Left ventricle myocardium inferior (tissue), 1 donor: ENCODE data around the gene SIK1. TPM values are rescaled to one million over a fixed set of nuclear protein-coding genes. Genes with fewer than 3 reads are reported as not detected.
"Not testable (repeated sequence)": the region's sequence is repeated elsewhere in the genome, so short reads cannot be mapped to it uniquely, and the experiment has no call there.

Source experiments
- DNase-seq: peaks from one replicate; pipeline ENCODE4 v3.0.0-alpha.2; 2020
- H3K27ac ChIP-seq: fragments of 200-600 bp; replicated peaks from 2 replicates; pipeline ENCODE4 v1.8.0; 2021
- H3K27me3 ChIP-seq: fragments of 200-600 bp; 2 replicates; pipeline ENCODE4 v1.8.0; 2021; ENCODE audit warnings: low read depth
- H3K36me3 ChIP-seq: fragments of 200-600 bp; 2 replicates; pipeline ENCODE4 v1.8.0; 2021
- H3K4me1 ChIP-seq: fragments of 200-600 bp; 2 replicates; pipeline ENCODE4 v1.8.0; 2021
- H3K4me3 ChIP-seq: fragments of 200-600 bp; 2 replicates; pipeline ENCODE4 v1.8.0; 2021; ENCODE audit warnings: mild to moderate bottlenecking, moderate library complexity
- H3K9me3 ChIP-seq: fragments of 200-600 bp; replicated peaks from 2 replicates; pipeline ENCODE4 v1.8.0; 2021
- CTCF ChIP-seq: fragments of 200-600 bp; IDR thresholded peaks from 2 replicates; pipeline ENCODE4 v1.8.0; 2021; ENCODE audit warnings: antibody characterized with exemption, mild to moderate bottlenecking, borderline replicate concordance
- intact Hi-C: fragments of 100-400 bp; cut with micrococcal nuclease; formaldehyde crosslinking; loops from one replicate; pipeline ENCODE4 v1.11.0; 2022
- long read RNA-seq: library from polyadenylated mRNA; unstranded; transcript quantifications from one replicate; pipeline ENCODE4 v2.0.0, GENCODE V29; 2021
- total RNA-seq: library from RNA; stranded (reverse); fragmentation: NEBNext Ultra II Directional; extraction: Animal tissue kit (Norgen Biotek cat#: 25700); gene quantifications from one replicate; pipeline ENCODE4 v1.2.1, GENCODE V29; 2021
- donor health status: DM: no; HTN: yes; CAD: no; lungs with severe emphysema.

The SIK1 gene
- 7.8 TPM for total RNA-seq
- long read RNA-seq, full-length matches to known transcripts = 2 of 4 reads
- long read RNA-seq, partial matches to known transcripts = 2 of 4 reads
- long read RNA-seq, other reads (novel, unspliced or antisense) = 0 of 4 reads

DNA sequence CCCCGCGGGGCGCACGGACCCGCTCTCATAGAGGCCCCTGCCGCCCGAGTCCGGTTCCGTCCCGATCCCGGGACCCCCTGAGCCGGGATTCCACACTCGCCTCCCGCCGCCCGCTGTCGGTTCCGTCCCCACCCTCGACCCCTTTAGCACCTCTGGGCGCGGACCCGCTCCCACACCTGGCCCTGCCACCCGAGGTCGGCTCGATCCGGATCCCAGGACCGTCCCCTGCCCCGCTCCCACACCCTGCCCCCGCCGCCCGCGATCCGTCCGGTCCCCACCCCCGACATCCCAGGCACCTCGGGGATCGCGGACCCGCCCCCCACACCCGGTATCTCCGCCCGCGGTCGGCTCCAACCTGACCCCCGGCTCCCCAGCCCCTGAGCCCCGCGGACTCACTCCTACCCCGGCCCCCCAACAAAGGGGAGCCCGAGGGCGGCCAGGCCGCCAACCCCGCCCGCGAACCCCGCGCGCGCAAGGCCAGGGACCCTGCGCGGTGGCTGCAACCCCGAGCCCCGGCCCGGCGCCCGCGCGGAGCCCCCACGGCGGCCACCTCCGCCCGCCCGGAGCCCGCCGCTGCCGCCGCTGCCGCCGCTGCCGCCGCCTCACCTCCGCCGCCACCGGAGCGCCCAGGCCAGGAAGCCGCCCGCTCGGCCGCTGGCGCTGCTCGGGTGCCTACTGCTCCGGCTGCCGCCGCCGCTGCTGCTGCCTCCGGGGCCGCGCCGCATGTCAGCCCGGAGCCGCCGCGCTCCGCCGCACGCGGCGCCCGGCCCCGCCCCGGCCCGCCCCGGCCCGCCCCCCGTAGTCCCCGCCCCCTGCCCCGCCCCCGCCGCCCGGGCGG, at the start of gene SIK1:
SIK1 (minus strand) TSS at position 728 of the 838 bp plus-strand sequence. CDS start 953 bp downstream, outside the sequence.
- H3K36me3 ChIP-seq, H3K27me3 ChIP-seq, H3K4me3 ChIP-seq, H3K27ac ChIP-seq, intact Hi-C loops, H3K4me1 ChIP-seq, H3K9me3 ChIP-seq, DNase-seq: not testable (repeated sequence)

- H3K4me1 ChIP-seq, intact Hi-C loops, H3K27me3 ChIP-seq, H3K4me3 ChIP-seq, H3K36me3 ChIP-seq, H3K27ac ChIP-seq, H3K9me3 ChIP-seq, DNase-seq: not testable (repeated sequence)
Observed at GRCh38 chr21:43471597-43472242, 44.8 kb upstream of the SIK1 start.

DNA sequence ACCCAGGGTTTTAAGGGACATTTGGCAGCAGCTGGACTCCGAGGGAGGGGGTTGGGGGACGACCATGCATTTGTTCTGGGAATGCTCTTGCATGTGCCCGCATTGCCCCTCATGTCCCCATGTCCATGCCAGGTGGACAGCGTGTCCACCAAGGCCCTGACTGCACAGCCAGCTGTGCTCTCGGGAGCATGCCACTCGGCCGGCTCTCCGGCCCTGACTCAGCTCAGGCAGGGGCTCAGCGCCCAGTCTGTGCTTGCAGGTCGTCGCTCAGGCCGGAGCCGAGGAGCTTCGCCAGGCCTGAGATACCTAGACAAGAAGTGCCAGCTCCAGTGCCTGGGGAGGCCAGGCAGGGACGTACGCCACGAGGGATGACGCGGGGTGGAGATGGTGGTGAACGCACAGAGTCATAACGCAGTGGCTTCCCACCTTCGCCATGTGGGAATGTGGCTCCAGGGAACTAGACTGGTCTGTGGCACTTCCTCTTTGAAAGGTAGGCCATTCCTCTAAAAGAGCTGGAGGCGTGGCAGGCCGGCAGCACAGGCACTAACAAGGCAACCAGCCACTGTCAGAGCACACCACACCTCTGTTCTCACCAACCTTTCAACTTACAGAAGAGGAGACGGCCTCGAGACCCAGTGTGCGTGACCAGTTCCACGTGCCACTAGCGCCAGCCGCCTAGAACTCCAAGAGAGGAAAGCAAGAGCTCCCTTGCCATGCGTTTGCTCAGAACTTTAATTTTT, 43.0 kb upstream of the SIK1 start:
- H3K9me3 ChIP-seq, DNase-seq, H3K27me3 ChIP-seq, H3K4me3 ChIP-seq, H3K27ac ChIP-seq, H3K4me1 ChIP-seq, intact Hi-C loops, H3K36me3 ChIP-seq: not testable (repeated sequence)

DNA sequence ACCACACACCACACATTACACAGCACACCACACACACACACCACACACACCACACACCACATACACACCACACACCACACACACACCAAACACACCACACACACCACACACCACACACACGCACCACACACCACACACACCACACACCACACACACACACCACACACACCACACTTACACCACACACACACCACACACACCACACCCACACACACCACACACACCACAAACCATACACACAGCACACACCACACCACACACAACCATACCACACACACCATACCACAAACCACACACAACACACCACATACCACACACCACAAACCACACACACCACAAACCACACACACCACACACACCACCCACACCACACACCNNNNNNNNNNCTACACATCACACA, 40.9 kb upstream of the SIK1 start:
- Histone ChIP-seq H3K27ac (no peak overlapping the region), H3K4me3 (no peak overlapping the region), H3K36me3 (no peaks in the 10 kb centered on the region), H3K27me3 (no peaks in the 10 kb centered on the region), H3K4me1 (no peaks in the 10 kb centered on the region), H3K9me3 (no peaks in the 10 kb centered on the region)
- DNase-seq = no peak
- intact Hi-C loops = no loop called here
- TF ChIP-seq CTCF = no peak

GRCh38 chr21:43465159-43465558, 38.2 kb upstream of the SIK1 start:
- H3K27ac ChIP-seq, H3K9me3 ChIP-seq, H3K4me3 ChIP-seq, intact Hi-C loops, H3K36me3 ChIP-seq, H3K4me1 ChIP-seq, H3K27me3 ChIP-seq, DNase-seq: not testable (repeated sequence)

- H3K9me3 ChIP-seq, intact Hi-C loops, H3K27me3 ChIP-seq, DNase-seq, H3K27ac ChIP-seq, H3K36me3 ChIP-seq, H3K4me3 ChIP-seq, H3K4me1 ChIP-seq: not testable (repeated sequence)
Observed at GRCh38 chr21:43463498-43464261, 36.7 kb upstream of the SIK1 start.

DNA sequence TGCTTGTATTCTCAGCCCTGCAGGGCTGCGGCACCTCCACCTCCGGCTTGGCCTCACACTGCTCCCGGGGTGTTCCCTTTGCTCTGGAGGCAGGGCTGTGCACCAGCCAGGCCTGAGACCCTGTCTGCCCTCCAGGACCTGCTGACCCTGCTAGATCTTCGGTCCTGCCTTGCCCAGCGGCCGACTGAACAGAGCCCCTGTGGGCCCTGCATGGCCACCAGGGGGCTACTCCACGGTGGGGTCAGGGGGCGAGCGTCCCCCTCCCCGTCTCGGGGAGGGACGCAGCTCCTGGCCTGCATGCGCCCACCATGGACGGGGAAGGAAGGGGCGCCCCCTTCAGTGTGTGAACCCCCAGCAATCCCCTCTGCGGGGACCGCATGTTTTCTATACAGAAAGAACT, 36.0 kb upstream of the SIK1 start:
- H3K36me3 ChIP-seq, intact Hi-C loops, DNase-seq, H3K27ac ChIP-seq, H3K27me3 ChIP-seq, H3K4me1 ChIP-seq, H3K9me3 ChIP-seq, H3K4me3 ChIP-seq: not testable (repeated sequence)

GRCh38 chr21:43460475-43460874, 33.5 kb upstream of the SIK1 start:
- H3K4me1 ChIP-seq, intact Hi-C loops, H3K4me3 ChIP-seq, DNase-seq, H3K27me3 ChIP-seq, H3K36me3 ChIP-seq, H3K9me3 ChIP-seq, H3K27ac ChIP-seq: not testable (repeated sequence)

DNA sequence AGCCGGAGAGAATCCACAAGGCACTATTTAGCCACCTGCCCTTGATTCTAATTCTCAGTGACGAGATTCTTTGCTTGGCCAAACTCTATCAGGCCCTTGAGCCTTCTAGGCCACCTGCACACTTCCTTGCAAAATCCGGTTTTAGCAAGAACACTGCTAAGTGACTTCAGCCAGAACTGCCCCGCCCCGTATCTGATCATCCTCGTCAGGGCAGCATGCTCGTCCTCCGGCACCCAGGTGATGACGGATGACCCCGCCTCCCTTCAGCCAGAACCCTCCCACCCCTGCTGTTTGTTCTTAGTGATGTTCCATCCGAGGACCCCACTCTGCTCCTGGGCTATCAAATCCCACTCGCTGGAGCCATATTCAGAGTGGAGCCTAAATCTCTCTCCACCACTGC, 32.1 kb upstream of the SIK1 start:
- intact Hi-C loops, DNase-seq, H3K36me3 ChIP-seq: not testable (repeated sequence)

GRCh38 chr21:43456616-43457314, 29.8 kb upstream of the SIK1 start:
- DNase-seq, H3K27ac ChIP-seq, H3K27me3 ChIP-seq, H3K36me3 ChIP-seq, H3K4me1 ChIP-seq, H3K9me3 ChIP-seq, H3K4me3 ChIP-seq, intact Hi-C loops: not testable (repeated sequence)

More for the DNA sequence above, 32.1 kb upstream of the SIK1 start:
- not testable (repeated sequence) for H3K27ac ChIP-seq, H3K4me1 ChIP-seq, H3K9me3 ChIP-seq, H3K27me3 ChIP-seq, H3K4me3 ChIP-seq

DNA sequence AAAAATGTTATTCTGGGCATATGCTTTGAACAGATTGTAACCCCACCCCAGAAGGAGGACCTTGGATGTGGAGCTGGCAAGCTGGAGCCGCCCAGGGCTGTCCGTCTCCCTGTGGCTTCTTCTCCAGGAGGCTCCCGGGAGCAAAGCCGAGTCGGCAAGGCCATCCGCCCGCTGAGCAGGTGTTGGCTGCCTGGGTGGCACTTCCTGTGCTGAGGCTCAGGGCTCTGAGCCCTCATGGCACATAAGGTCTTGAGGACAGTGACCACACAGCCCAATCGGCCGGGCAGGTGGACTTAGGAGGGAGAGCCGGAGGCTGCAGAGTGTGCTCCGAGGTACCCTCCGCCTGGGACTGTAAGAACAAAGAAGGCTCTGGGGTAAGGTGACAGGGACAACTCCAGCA, 28.8 kb upstream of the SIK1 start:
- H3K9me3 ChIP-seq, H3K36me3 ChIP-seq, DNase-seq, H3K27me3 ChIP-seq, H3K4me1 ChIP-seq, H3K27ac ChIP-seq, intact Hi-C loops, H3K4me3 ChIP-seq: not testable (repeated sequence)
